HG03175 (cell line): ENCODE results near the gene ZNF32.

Experiments used
- ATAC-seq: cut with Tn5 transposase; IDR thresholded peaks from one replicate; pipeline ENCODE4 v1.9.1; 2021; ENCODE audit warnings: mild to moderate bottlenecking, moderate library complexity; ENCODE audit not compliant: unreplicated experiment

The ZNF32 gene

DNA sequence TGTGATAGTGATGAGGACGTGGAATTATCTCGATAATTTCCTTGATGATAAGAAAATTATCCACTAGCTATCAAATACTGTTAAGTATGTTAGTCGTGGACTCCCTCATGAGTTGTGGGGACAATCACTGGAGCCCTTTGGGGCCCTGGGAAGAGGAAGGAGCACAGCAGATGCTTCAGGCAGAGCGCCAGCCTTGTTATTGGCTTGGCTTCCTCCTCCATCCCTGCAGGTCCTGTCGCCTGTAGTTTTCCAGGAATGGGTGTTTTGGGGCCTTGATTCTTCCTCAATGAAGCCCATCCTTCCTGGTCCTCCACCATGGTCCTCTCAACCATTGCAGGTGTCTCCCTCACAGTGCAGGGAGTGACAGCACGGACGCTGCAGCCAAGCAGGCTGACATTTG, 32.5 kb upstream of the ZNF32 start:
- ATAC-seq: no peak

DNA sequence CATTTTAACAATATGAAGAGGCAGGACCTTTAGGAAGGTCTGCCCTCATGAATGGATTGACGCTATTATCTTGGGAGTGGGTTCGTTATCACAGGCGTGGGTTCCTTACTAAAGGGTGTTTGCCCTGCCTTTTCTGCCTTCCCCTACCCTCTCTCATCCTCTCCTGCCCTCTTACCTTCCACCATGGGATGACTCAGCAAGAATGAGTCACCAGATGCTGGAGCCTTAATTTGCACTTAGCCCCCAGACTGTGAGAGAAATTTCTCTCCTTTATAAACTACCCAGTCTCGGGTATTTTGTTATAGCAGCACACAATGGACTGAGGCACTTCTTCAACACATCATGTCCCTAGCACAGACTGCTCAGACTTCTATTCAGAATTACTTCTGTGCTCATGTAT, 31.4 kb upstream of the ZNF32 start:
- ATAC-seq: no peak

- ATAC-seq: no peak
These were observed 30.8 kb upstream of the ZNF32 start for GRCh38 chr10:43679509-43679908.

DNA sequence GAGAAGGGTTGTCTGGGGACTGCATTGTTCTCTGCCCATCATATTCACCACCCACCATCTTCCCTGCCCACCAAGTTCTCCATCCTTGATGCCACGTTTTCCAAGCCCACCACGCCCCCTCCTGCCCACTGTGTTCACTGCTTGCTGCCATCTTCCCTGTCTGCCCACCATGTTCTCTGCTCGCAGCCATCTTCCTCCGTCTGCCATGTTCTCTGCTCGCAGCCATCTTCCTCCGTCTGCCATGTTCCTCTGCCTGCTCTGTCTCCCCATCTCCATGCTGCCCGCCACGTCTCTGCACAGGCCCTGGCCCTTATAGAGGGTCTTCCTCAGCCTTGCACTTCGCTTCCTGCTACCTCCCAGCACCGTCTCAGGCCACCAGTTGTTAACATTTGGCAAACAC, 30.0 kb upstream of the ZNF32 start:
- no peak for ATAC-seq

- ATAC-seq: no peak
These were observed 28.2 kb upstream of the ZNF32 start for GRCh38 chr10:43676901-43677300.

- ATAC-seq: no peak
These were observed 27.6 kb upstream of the ZNF32 start for GRCh38 chr10:43676331-43676730.

DNA sequence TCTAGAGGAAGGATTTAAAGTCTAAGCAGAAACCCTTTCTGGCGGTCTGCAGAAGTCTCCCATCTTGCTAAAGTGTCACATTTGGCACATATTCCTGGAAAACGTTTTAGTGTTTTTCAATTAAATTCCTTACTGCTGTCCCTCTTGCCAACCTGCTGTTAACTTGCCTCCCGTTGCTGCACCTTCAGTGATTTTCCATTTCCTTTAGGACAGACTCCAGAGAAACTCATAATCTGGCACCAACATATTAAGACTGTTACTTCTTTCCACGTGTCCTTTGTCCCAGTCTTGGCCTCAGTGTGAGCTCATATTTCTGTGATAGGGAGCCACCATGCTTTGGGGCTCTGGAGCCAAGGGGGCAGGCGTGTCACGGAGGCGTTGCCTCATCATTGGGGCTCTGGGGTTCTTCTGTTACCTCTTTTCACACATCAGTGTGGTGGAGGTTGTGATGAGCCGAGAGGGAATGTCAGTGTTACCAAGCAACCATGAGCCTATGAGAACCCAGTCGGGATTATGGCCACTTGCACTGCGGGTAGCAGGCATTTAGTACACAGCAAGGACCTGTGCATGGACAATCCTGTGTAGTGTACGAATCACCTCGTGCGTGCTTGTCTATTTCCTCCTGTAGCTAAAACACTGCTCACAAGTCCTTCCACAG, 26.0 kb upstream of the ZNF32 start:
- ATAC-seq: no peak

DNA sequence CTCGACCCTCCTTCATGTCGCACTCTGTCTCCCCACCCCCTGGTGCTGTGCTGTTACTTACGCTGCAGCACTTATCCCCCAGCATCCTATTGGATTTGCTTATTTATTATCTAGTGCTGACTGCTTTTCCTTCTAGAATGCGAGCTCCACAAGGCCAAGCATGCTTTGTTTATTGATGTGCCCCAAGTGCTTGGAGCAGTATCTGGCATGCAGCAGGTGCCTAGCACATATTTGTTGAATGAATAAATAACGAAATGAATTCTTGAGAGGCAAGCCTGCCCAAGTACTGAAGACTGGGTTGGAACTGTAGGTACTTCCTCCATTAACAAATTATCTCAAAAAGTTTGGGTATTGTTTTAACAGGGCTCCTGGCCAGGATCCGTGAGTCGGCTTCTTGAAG, 24.8 kb upstream of the ZNF32 start:
- ATAC-seq: no peak

DNA sequence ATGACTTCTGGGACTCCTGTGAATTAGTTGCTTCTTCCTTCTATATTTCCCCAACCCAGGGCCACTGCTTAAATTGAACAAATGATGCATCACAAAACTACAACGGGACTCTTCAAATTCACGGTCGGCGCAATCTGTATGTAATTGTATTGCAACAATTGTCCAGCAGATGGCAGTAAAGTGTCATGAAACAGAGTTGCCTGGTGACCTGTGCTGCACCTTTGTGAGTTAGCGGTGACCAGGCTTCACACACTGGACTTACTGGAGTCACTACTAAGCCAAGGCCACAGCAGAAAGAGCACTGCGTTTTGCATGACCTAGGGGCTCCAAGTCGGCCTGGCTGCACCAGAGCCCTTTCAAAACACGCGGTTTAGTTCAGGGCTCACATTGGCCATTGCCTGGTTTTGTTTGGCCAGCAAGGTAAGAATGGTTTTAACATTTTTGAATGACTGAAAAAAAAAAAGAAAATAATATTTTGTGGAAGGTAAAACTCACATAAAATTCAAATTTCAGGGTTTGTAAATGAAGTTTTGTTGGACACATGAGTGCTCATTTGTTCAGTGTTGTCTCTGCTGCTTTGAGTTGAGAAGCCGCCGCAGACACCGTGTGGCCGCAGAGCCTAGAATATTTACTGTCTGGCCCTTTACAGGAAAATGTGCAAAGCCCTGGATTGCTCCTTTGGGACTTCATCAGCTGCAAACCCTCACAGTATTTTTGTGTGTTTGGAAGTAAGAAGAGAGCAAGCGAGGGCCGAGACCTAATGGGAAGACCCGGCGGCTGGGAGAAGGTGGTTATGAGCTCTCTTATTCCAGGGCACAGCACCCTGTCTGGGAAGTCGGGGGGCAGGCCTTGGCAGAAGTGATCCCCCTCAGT, 23.2 kb upstream of the ZNF32 start:
- peak; percentile 73 for ATAC-seq

GRCh38 chr10:43669386-43669785, 20.7 kb upstream of the ZNF32 start:
- ATAC-seq: no peak

- ATAC-seq: no peak
These were observed 19.2 kb upstream of the ZNF32 start for GRCh38 chr10:43667761-43668386.

GRCh38 chr10:43667317-43667731, 18.6 kb upstream of the ZNF32 start:
- ATAC-seq: no peak

DNA sequence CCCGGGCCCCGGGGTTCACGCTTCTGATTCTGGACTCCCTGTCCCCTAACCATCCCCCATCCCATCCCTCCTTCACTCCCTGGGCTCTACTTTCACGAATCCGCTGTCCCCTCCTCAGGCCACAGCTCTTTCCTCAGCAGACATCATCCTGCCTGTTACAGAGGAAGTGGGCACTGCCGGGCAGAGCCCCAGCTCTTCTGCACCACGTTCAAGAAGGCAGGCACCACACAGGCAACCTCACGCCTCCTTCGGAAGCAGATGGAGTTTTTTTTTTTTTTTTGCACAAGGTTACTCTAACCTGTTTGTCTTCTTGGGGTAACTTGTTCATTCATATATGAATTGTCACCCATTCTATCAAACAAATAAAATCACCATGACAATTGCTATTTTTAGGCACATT, 17.9 kb upstream of the ZNF32 start:
- ATAC-seq: no peak

- ATAC-seq: no peak
These were observed 16.4 kb upstream of the ZNF32 start for GRCh38 chr10:43665054-43665453.

GRCh38 chr10:43658227-43658626, 9.5 kb upstream of the ZNF32 start:
- ATAC-seq: no peak

DNA sequence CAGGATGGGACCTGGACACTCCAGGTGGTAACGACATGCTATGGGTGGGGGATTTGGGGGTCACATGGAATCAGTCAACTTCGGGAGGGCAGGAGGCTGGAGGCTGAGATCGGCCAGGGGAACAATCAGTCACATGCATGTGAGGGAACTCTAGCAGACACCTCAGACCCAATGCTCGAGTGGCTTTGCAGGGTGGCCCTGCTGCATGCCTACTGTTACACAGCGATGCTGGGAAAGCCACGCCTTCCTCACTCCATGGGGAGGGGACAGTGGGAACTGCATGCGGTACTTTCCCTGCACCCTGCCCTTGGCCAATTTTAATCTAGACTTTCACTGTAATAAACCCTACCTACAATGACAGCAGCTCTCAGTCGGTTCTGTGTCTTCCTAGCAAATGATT, 6.6 kb upstream of the ZNF32 start:
- ATAC-seq: no peak

GRCh38 chr10:43653746-43654145, 5.1 kb upstream of the ZNF32 start:
- no peak for ATAC-seq

- ATAC-seq: peak; percentile 1
These were observed 473 bp upstream of the ZNF32 start for GRCh38 chr10:43649185-43649523.

- peak; percentile 0 for ATAC-seq
These were observed 635 bp downstream of the ZNF32 start for GRCh38 chr10:43648095-43648397.

DNA sequence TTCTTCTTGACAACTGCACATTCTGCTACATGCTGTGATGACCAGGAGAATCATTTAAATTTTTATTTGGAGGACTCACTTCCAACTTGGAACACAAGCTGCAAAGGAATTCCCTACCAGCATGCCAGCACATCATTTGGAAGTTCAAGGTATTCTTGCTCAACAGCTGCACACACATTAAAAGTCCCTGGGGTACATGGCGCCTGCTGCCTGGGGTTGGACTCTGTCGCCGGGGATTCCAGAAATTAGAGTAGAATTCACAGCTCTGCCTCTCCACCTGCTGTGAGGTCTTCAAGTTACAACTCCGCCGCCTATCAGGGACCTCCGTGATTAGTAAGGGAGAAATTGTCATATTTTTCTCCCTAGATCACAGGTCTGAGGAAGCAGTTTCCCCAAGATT, 1.1 kb downstream of the ZNF32 start:
- no peak for ATAC-seq

- ATAC-seq: no peak
These were observed 2.8 kb downstream of the ZNF32 start for GRCh38 chr10:43645866-43646265.

GRCh38 chr10:43644252-43644651, 4.4 kb downstream of the ZNF32 start:
- ATAC-seq: no peak
